ENCODE data around the gene ADARB2.

ADARB2 gene

GRCh38 chr10:1156616-1156886, 580.8 kb downstream of the ADARB2 start:
- 0 out of 2 replicates have a peak, but pooled peaks have one; percentile 26 for TF ChIP-seq USF1 (IDR thresholded peaks at IDR 0.05)
- no peak for TF ChIP-seq EGR1 (IDR thresholded peaks at IDR 0.05)

GRCh38 chr10:1155791-1156615, 581.3 kb downstream of the ADARB2 start:
- TF ChIP-seq NFIC (IDR thresholded peaks at IDR 0.05): no peak

- TF ChIP-seq NFIC (IDR thresholded peaks at IDR 0.05) (no peak), REST (IDR thresholded peaks at IDR 0.05; ENCODE audit: low read depth) (no peak), USF1 (IDR thresholded peaks at IDR 0.05) (no peak), FOXM1 (IDR thresholded peaks at IDR 0.05; ENCODE audit: borderline replicate concordance, low read depth) (no peak), EP300 (IDR thresholded peaks at IDR 0.05; ENCODE audit: borderline replicate concordance) (no peak), CREB1 (IDR thresholded peaks at IDR 0.05; ENCODE audit: low read depth) (no peak), TCF12 (IDR thresholded peaks at IDR 0.05; ENCODE audit: low read depth) (no peak), RAD21 (IDR thresholded peaks at IDR 0.05; ENCODE audit: low read depth) (no peak), ZBTB7A (IDR thresholded peaks at IDR 0.05; ENCODE audit: low read depth) (no peak), CEBPB (IDR thresholded peaks at IDR 0.05) (no peak), YY1 (IDR thresholded peaks at IDR 0.05; ENCODE audit: low read depth) (no peak)
Observed at GRCh38 chr10:1154531-1155295, 582.6 kb downstream of the ADARB2 start.

- TF ChIP-seq FOXM1 (IDR thresholded peaks at IDR 0.05; ENCODE audit: borderline replicate concordance, low read depth) (no peak), YY1 (IDR thresholded peaks at IDR 0.05; ENCODE audit: low read depth) (no peak), ZBTB7A (IDR thresholded peaks at IDR 0.05; ENCODE audit: low read depth) (no peak), NFIC (IDR thresholded peaks at IDR 0.05) (no peak), TEAD4 (IDR thresholded peaks at IDR 0.05) (no peak), USF1 (IDR thresholded peaks at IDR 0.05) (no peak), MAX (IDR thresholded peaks at IDR 0.05) (no peak), TAF1 (IDR thresholded peaks at IDR 0.05; ENCODE audit: low read depth) (no peak), RAD21 (IDR thresholded peaks at IDR 0.05; ENCODE audit: low read depth) (no peak), REST (IDR thresholded peaks at IDR 0.05; ENCODE audit: low read depth) (no peak), TCF12 (IDR thresholded peaks at IDR 0.05; ENCODE audit: low read depth) (no peak), CREB1 (IDR thresholded peaks at IDR 0.05; ENCODE audit: low read depth) (no peak), CEBPB (IDR thresholded peaks at IDR 0.05) (no peak), EGR1 (IDR thresholded peaks at IDR 0.05) (no peak)
Observed at GRCh38 chr10:1153805-1154351, 583.4 kb downstream of the ADARB2 start.

- no peak for TF ChIP-seq TCF12 (IDR thresholded peaks at IDR 0.05; ENCODE audit: low read depth)
- no peak for TF ChIP-seq EGR1 (IDR thresholded peaks at IDR 0.05)
- TF ChIP-seq TAF1 (IDR thresholded peaks at IDR 0.05; ENCODE audit: low read depth): no peak
- no peak for TF ChIP-seq TEAD4 (IDR thresholded peaks at IDR 0.05)
- TF ChIP-seq FOXM1 (IDR thresholded peaks at IDR 0.05; ENCODE audit: borderline replicate concordance, low read depth): no peak
- TF ChIP-seq ZBTB7A (IDR thresholded peaks at IDR 0.05; ENCODE audit: low read depth): no peak
- TF ChIP-seq REST (IDR thresholded peaks at IDR 0.05; ENCODE audit: low read depth): no peak
- TF ChIP-seq MAX (IDR thresholded peaks at IDR 0.05): no peak
- no peak for TF ChIP-seq NFIC (IDR thresholded peaks at IDR 0.05)
- TF ChIP-seq CEBPB (IDR thresholded peaks at IDR 0.05): no peak
- no peak for TF ChIP-seq CREB1 (IDR thresholded peaks at IDR 0.05; ENCODE audit: low read depth)
- TF ChIP-seq RAD21 (IDR thresholded peaks at IDR 0.05; ENCODE audit: low read depth): no peak
Observed at GRCh38 chr10:1153251-1153763, 584.0 kb downstream of the ADARB2 start.

Data from Ishikawa (cell line).